ENCODE measurements around the gene ANKDD1A. TPM values are rescaled to one million over a fixed set of nuclear protein-coding genes. Genes with fewer than 3 reads are reported as not detected.
A peak's percentile ranks its signal among the peaks of the same experiment; 100 is the strongest.

Gene ANKDD1A
- total RNA-seq, 4 donors from 2014 or later = 2.1 to 3.6 (median 2.8) TPM

GRCh38 chr15:64923546-64923945 is 11.8 kb downstream of the ANKDD1A start:
- 84% methylated on average over 2 of the region's 2 CpGs for WGBS

GRCh38 chr15:64925335-64926330 is 13.9 kb downstream of the ANKDD1A start:
- no peaks in the 10 kb centered on the region for H3K4me1 ChIP-seq
- H3K9me3 ChIP-seq = no peaks in the 10 kb centered on the region
- no peaks in the 10 kb centered on the region for H3K27me3 ChIP-seq
- peak in 1 of 2 donors; percentile 66 for DNase-seq (ENCODE audit: low spot score in 2 of 2)
- H3K36me3 ChIP-seq = no peaks in the 10 kb centered on the region
- no peak overlapping the region for H3K4me3 ChIP-seq
- H3K27ac ChIP-seq = no peak overlapping the region
- 86% methylated on average over 11 of the region's 13 CpGs for WGBS
- TF ChIP-seq, protein P1, sequence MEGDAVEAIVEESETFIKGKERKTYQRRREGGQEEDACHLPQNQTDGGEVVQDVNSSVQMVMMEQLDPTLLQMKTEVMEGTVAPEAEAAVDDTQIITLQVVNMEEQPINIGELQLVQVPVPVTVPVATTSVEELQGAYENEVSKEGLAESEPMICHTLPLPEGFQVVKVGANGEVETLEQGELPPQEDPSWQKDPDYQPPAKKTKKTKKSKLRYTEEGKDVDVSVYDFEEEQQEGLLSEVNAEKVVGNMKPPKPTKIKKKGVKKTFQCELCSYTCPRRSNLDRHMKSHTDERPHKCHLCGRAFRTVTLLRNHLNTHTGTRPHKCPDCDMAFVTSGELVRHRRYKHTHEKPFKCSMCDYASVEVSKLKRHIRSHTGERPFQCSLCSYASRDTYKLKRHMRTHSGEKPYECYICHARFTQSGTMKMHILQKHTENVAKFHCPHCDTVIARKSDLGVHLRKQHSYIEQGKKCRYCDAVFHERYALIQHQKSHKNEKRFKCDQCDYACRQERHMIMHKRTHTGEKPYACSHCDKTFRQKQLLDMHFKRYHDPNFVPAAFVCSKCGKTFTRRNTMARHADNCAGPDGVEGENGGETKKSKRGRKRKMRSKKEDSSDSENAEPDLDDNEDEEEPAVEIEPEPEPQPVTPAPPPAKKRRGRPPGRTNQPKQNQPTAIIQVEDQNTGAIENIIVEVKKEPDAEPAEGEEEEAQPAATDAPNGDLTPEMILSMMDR (IDR thresholded peaks at IDR 0.05) = no peak
- TF ChIP-seq EP300 (IDR thresholded peaks at IDR 0.05) = no peak
- TF ChIP-seq POLR2A (IDR thresholded peaks at IDR 0.05) = no peak
- no peak for TF ChIP-seq POLR2AphosphoS5 (IDR thresholded peaks at IDR 0.05)

More at GRCh38 chr15:64923546-64923945, 11.8 kb downstream of the ANKDD1A start:
- TF ChIP-seq POLR2A (IDR thresholded peaks at IDR 0.05) = no peak
- TF ChIP-seq EP300 (IDR thresholded peaks at IDR 0.05) = no peak
- TF ChIP-seq, protein P1 (IDR thresholded peaks at IDR 0.05) = no peak
- TF ChIP-seq POLR2AphosphoS5 (IDR thresholded peaks at IDR 0.05) = no peak
- Histone ChIP-seq H3K27me3 (no peaks in the 10 kb centered on the region), H3K4me3 (no peak overlapping the region), H3K27ac (no peak overlapping the region), H3K4me1 (no peaks in the 10 kb centered on the region), H3K9me3 (no peaks in the 10 kb centered on the region), H3K36me3 (no peaks in the 10 kb centered on the region)
- peak in 1 of 2 donors; percentile 68 for DNase-seq (ENCODE audit: low spot score in 2 of 2)

GRCh38 chr15:64926661-64927060 is 15.0 kb downstream of the ANKDD1A start:
- H3K4me3 ChIP-seq = no peak overlapping the region
- no peaks in the 10 kb centered on the region for H3K9me3 ChIP-seq
- TF ChIP-seq EP300 (IDR thresholded peaks at IDR 0.05) = no peak
- no peak for TF ChIP-seq POLR2AphosphoS5 (IDR thresholded peaks at IDR 0.05)
- TF ChIP-seq POLR2A (IDR thresholded peaks at IDR 0.05) = no peak
- TF ChIP-seq, protein P1 (IDR thresholded peaks at IDR 0.05) = no peak
- WGBS = 95% methylated on average over 4 of the region's 8 CpGs
- H3K4me1 ChIP-seq = no peaks in the 10 kb centered on the region
- DNase-seq (ENCODE audit: low spot score in 2 of 2) = peak in 1 of 2 donors; percentile 50
- no peaks in the 10 kb centered on the region for H3K27me3 ChIP-seq
- peaks cover 5% of the 10 kb centered on the region for H3K36me3 ChIP-seq
- no peak overlapping the region for H3K27ac ChIP-seq

DNA sequence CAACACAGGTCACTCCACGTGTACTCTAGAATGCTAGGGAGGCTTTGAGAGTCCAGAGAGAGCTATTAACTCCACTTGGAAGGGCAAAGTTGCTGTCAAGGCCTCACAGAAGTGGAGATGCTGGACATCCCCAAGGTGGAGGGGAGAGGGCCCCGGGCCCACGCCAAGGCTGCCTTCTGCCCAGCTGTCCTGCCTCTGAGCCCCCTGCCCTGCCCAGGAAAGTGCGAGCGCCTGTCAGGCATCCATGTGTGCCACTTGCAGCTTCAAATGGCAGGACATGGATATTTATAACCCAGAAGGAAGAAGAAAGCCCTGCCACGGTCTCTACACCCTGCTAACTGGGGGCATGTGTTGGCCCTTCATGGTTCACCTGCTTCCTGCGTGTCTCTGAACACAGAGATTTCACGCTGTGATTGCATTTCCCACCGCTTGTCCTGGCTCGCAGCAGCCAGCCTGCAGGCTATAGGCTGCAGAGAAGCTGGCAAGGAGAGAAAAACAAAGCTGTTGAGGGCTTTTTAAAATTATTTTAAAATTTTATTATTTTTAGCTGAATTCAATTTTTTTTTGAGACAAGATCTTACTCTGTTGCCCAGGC is 17.0 kb downstream of the ANKDD1A start:
- 71% methylated on average over 10 of the region's 10 CpGs for WGBS
- Histone ChIP-seq H3K4me1 (no peaks in the 10 kb centered on the region), H3K4me3 (no peak overlapping the region), H3K9me3 (no peaks in the 10 kb centered on the region), H3K27ac (no peak overlapping the region), H3K36me3 (peaks cover 5% of the 10 kb centered on the region), H3K27me3 (no peaks in the 10 kb centered on the region)
- no peak for TF ChIP-seq POLR2A (IDR thresholded peaks at IDR 0.05)
- TF ChIP-seq EP300 (IDR thresholded peaks at IDR 0.05) = no peak
- no peak for TF ChIP-seq POLR2AphosphoS5 (IDR thresholded peaks at IDR 0.05)
- TF ChIP-seq, protein P1 (IDR thresholded peaks at IDR 0.05) = no peak
- peak in 1 of 2 donors; percentile 65 for DNase-seq (ENCODE audit: low spot score in 2 of 2)
